AG10803 (cell line): ENCODE data around the gene DGKG.

Source experiments
- DNase-seq: peaks from one replicate; pipeline ENCODE4 v3.0.0; 2010; ENCODE audit warnings: low read depth
- H3K4me3 ChIP-seq: 2 replicates; pipeline ENCODE4 v1.5.1; 2011; ENCODE audit warnings: mild to moderate bottlenecking, low read length, control low read depth
- TF ChIP-seq, protein P1 (sequence below): conservative IDR thresholded peaks from 2 replicates; pipeline ENCODE4 v1.5.1; 2011; ENCODE audit warnings: mild to moderate bottlenecking, low read length, control low read depth, inconsistent platforms

Gene DGKG

DNA sequence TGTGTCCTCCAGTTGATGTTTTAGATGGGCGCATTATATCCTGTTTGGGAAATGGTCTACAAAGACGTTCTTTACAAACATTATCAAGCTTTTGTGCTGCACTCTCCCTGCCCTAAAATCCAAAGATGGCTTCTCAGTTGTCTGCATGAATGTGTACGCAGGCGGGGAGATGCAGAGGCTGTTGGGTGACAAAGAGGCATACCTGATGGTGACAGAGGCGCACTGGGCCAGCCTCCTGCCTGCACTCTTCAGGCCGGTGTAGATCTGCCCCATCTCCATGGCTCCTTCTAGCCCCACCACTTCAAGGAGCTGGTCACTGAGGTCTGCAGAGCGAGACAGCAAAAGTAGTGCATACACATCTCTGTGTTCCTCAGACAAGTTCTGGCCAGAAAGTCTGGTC lies 197.3 kb downstream of the DGKG start:
- TF ChIP-seq, protein P1, sequence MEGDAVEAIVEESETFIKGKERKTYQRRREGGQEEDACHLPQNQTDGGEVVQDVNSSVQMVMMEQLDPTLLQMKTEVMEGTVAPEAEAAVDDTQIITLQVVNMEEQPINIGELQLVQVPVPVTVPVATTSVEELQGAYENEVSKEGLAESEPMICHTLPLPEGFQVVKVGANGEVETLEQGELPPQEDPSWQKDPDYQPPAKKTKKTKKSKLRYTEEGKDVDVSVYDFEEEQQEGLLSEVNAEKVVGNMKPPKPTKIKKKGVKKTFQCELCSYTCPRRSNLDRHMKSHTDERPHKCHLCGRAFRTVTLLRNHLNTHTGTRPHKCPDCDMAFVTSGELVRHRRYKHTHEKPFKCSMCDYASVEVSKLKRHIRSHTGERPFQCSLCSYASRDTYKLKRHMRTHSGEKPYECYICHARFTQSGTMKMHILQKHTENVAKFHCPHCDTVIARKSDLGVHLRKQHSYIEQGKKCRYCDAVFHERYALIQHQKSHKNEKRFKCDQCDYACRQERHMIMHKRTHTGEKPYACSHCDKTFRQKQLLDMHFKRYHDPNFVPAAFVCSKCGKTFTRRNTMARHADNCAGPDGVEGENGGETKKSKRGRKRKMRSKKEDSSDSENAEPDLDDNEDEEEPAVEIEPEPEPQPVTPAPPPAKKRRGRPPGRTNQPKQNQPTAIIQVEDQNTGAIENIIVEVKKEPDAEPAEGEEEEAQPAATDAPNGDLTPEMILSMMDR = no peak
- DNase-seq = no peak
- H3K4me3 ChIP-seq = no peak overlapping the region

DNA sequence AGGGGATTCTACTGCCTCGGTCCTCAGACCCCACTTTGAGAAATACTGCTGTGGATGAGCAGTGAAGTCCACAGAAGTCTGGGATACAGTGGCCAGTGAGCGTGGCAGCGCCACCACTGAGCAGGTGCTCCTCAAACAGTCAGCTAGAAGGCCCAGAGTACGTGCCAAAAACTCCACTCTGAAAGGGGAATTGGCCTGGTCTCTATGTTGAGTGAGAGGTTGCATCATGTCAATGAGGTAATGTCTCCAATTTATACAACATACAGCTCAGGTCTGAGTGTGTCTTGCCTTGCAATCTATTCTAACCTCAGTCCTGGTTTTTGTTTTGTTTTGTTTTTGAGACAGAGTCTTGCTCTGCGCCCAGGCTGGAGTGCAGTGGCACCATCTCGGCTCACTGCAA lies 199.8 kb downstream of the DGKG start:
- no peak overlapping the region for H3K4me3 ChIP-seq
- no peak for DNase-seq
- TF ChIP-seq, protein P1 = no peak

DNA sequence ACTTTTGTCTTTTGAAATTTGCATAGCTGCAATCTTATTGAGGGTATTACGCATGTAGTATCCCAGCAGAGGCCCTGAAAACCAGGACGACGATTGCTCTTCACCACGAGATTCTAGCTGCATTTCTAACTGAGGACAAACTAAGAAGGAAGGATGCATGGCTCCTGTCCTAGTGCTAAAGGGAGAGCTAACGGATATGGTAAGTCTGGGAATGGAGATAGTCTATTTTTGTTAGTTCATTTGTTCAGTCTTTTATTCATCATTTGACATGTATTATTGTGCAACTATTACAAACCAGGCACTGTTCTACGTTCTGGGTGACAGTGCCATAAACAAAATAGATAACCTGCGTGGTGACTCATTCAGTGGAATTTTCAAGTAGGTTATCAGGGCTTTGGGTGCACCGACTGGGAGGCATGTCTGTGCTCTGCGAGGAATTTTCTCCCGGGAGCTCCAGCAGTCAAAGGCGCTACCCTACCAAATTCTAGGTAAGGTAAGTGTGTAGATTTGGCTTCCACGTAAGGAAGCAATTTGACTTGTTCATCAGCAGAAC lies 201.3 kb downstream of the DGKG start:
- no peak for DNase-seq
- TF ChIP-seq, protein P1 = no peak
- no peak overlapping the region for H3K4me3 ChIP-seq

DNA sequence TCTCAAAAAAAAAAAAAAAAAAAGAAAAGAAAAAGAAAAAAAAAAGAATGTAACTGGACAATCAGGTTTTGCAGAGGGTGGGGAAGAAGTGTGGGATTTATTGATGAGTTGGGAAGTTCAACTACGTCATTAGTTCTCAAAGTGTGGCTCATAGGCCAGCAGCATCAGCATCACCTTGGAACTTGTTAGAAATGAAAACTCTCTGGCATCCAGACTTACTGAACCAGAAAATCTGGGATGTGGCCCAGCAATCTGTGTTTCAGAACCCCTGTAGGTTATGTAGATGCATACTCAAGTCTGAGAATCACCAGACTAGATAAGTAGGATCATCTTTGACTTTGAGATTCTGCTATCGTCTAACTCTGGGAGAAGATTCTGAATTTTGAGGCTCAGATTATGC lies 207.4 kb downstream of the DGKG start:
- DNase-seq = no peak
- H3K4me3 ChIP-seq = no peak overlapping the region
- TF ChIP-seq, protein P1 = no peak

DNA sequence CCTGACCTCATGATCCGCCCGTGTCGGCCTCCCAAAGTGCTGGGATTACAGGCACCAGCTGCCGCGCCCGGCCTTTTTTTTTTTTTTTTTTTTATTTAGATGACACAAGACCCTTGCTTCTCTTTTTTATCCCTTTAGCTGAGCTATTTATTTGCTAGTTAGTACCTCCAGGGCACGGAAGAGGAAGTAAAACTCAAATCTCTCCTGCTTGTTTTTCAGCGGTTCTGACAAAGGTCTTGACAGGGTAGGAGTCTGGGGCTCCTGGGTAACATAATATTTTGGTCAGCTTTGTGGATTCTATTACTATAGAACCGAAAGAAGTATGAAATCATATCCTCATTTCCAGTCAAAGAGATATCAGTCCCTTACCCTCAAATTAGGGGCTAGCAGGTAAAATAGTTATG lies 209.1 kb downstream of the DGKG start:
- TF ChIP-seq, protein P1 = no peak
- DNase-seq = no peak
- H3K4me3 ChIP-seq = no peak overlapping the region

DNA sequence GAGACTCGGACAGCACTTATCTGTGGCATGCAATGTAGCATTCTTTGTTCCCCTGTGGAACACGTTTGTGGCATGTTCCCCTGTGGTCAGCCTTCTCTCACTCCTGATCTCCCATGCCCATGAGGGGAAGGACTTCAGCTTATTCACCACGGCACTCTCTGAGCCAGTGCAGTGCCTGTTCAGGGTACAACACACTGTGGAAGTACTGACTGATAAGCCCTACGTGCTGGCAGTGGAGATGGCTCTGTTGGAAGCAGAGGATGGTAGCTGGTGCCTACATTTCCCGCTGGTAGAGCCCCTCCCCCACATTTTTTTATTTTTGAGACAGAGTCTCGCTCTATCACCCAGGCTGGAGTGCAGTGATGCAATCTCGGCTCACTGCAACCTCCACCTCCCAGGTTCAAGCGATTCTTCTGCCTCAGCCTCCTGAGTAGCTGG lies 209.7 kb downstream of the DGKG start:
- TF ChIP-seq, protein P1 = no peak
- DNase-seq = no peak
- no peak overlapping the region for H3K4me3 ChIP-seq

DNA sequence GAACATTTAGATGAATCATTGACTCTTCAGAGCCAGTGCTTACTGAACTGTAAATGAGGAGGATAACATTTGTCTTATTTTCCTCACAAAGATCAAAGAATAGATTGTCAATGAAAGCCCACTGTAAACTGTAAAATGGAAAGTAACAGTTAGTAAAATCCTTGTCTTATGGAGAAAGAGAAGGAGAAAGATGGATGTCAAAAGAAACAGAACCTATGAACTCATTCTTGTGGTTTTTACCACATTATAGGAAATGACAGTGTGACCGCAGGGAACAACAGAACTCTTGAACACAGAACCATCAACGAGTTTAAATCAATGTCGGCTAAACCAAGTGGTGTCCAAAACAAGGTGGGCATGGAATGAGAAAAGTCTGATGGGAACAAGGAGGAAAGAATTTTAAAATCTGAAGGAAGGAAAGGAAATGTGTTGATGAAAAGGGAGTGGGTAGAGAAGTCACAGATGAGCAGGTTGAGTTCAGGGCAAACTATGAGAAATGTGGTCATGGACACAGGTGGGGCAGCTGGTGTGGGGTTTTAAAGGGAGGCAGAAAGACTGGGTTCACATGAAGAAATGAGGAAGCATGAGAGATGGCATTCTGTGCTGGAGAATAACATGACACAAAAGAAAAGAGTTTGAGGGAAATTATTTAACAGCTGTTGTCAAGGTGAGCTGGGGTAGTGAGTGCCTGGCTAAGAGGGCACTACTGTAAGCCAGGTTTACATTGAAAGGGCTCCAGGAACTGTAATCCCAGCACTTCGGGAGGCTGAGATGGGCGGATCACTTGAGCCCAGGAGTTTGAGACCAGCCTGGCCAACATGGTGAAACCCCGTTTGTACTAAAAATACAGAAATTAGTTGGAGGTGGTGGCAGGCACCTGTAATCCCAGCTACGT lies 210.7 kb downstream of the DGKG start:
- TF ChIP-seq, protein P1 = no peak
- H3K4me3 ChIP-seq = no peak overlapping the region
- no peak for DNase-seq
